Muscle of leg (tissue), 11 donors: ENCODE data around the gene TMEM87A. TPM values are rescaled to one million over a fixed set of nuclear protein-coding genes. Genes with fewer than 3 reads are reported as not detected.

Experiments used
- DNase-seq: peaks from one replicate; pipeline ENCODE4 v3.0.0; 2013
- H3K27ac ChIP-seq: one replicate; pipeline ENCODE4 v1.5.1; 2013; ENCODE audit warnings: mild to moderate bottlenecking, low read length, control low read depth
- H3K27me3 ChIP-seq: one replicate; pipeline ENCODE4 v1.6.1; 2013; ENCODE audit warnings: low read length; ENCODE audit not compliant: control insufficient read depth, insufficient read depth
- H3K36me3 ChIP-seq: one replicate; pipeline ENCODE4 v1.6.1; 2013; ENCODE audit warnings: low read length; ENCODE audit not compliant: control insufficient read depth, insufficient read depth
- H3K4me1 ChIP-seq: one replicate; pipeline ENCODE4 v1.6.1; 2013; ENCODE audit warnings: low read length; ENCODE audit not compliant: control insufficient read depth, insufficient read depth
- H3K4me3 ChIP-seq: one replicate; pipeline ENCODE4 v1.5.1; 2013; ENCODE audit warnings: low read length, control low read depth
- H3K9me3 ChIP-seq: replicated peaks from 2 replicates; pipeline ENCODE4 v1.6.1; 2013; ENCODE audit warnings: low read depth, low read length; ENCODE audit not compliant: control insufficient read depth
- WGBS: methylation state at CpG from one replicate; pipeline ENCODE4 v1.1.5; 2013; ENCODE audit warnings: missing lambda C conversion rate; ENCODE audit not compliant: insufficient coverage; 5-methylcytosine and 5-hydroxymethylcytosine counted together
- polyA plus RNA-seq, 8 donors: library from polyadenylated mRNA; unstranded; fragments of 120-200 nt; gene quantifications; one replicate each; pipeline versions ENCODE4 v1.2.1 to v1.2.3, GENCODE V29; 2013; ENCODE audit warnings: inconsistent platforms in 1 of 8, low replicate concordance in 1 of 8; ENCODE audit not compliant: insufficient read length in 8 of 8, insufficient read depth in 1 of 8
- total RNA-seq: library from RNA; stranded (reverse); fragments of 120-200 nt; gene quantifications from one replicate; pipeline ENCODE4 v1.2.4, GENCODE V29; 2013

TMEM87A gene
- total and polyA plus RNA-seq, 9 donors: 31.9 to 45.8 (median 35.2) TPM

DNA sequence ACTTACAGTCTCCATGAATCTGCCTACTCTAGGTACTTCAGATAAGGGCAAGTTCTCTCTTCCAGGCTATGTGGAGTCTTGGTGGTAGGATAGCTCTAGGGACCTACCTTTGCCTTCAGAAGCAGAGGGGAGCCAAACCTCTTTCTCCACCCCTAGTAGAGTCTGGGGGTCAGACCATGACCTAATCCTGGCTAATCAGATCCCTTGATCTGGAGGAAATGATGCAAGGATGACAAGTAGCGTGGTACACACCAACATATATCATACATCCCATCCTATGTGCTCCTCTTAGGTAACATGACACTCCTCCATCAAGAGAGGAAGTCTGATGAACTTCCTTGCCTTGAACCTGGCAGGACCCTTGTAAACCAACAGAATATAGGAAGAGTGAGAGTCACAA lies 101.4 kb downstream of the TMEM87A start:
- no peak for DNase-seq
- no peak overlapping the region for H3K27ac ChIP-seq
- H3K4me1 ChIP-seq: no peaks in the 10 kb centered on the region
- WGBS: no CpG with 5 or more reads among the region's 1 CpG
- peaks cover 64% of the 10 kb centered on the region for H3K36me3 ChIP-seq
- H3K9me3 ChIP-seq: no peaks in the 10 kb centered on the region
- no peak overlapping the region for H3K4me3 ChIP-seq
- no peaks in the 10 kb centered on the region for H3K27me3 ChIP-seq

DNA sequence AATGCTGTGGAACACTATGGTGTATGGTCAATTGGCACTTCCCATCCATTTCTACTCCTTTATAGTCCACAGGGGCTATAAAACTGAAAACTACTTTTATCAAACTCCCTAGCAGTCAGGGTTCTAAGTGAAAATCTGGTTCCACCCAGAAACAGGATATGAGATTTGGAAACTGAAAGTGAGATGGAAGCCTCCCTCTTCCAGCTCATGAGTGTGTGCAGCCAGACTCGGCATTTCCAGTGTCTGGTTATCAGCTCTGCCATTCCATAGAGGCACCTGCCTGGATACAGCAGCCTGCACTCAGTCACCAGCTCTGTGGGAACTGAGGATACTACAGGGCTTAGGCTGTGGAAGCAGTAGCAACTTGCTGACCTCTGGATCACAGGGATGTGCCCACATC lies 102.1 kb downstream of the TMEM87A start:
- Histone ChIP-seq H3K27ac (no peak overlapping the region), H3K9me3 (no peaks in the 10 kb centered on the region), H3K27me3 (no peaks in the 10 kb centered on the region), H3K36me3 (peaks cover 70% of the 10 kb centered on the region), H3K4me1 (no peaks in the 10 kb centered on the region), H3K4me3 (no peak overlapping the region)
- WGBS: no CpG with 5 or more reads among the region's 1 CpG
- DNase-seq: no peak

DNA sequence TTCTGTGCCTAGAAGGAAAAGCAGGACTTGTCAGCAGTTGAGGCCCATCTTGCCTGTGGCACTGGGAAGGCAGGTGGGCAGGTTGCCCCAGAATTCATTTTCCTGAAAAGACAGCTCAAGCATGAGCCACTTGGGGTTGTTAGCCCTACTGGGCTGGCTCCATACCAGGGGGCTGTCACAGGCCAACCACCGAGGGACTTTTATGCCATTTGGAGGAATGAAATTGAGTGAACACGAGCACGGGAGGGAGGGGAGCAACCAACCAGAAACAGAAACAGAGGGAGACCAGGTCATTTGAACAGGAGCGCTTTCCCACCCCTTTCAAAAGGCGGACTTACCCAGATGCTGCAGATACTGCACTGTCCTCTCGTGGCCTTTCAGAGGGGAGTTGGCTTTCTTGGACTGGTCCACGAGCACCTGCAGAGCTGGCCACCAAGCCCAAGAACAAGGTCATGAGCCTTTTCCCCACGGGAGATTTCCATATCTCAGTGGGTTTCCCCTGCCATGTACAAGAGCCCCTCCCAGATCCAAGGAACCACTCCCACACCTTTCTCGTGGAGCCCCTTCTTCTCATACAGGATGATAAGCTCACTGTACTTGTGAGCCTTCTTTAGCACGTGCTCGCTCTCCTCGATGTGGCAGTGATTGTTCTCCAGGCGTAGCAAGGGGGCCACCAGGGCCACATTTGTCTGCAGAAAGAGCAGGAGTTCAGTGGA lies 106.8 kb downstream of the TMEM87A start:
- Histone ChIP-seq H3K4me1 (no peaks in the 10 kb centered on the region), H3K4me3 (no peak overlapping the region), H3K9me3 (no peaks in the 10 kb centered on the region), H3K36me3 (peaks cover 79% of the 10 kb centered on the region), H3K27ac (no peak overlapping the region), H3K27me3 (no peaks in the 10 kb centered on the region)
- no peak for DNase-seq
- 90% methylated on average over 13 of the region's 13 CpGs for WGBS

DNA sequence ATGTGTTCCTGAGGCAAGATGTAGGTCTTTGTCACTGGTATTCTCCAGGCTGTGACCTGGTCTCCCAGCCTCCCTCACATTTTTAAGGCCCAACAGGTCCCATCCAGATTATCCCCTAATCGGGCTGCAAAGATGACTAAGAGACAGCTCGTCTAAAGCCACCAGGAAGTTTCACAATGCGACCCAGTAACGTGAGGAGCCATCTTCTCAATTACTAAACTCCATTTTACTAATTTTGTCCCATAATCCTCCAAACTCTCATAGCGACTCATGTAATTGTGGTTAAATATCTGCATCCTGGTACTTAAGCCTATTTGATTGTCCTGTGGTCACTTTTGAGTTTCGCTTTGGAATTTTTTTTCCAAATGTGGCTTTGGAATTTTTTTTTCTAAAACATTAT lies 108.1 kb downstream of the TMEM87A start:
- no peak for DNase-seq
- no peak overlapping the region for H3K27ac ChIP-seq
- peaks cover 88% of the 10 kb centered on the region for H3K36me3 ChIP-seq
- H3K4me1 ChIP-seq: no peaks in the 10 kb centered on the region
- no peaks in the 10 kb centered on the region for H3K27me3 ChIP-seq
- H3K4me3 ChIP-seq: no peak overlapping the region
- WGBS: no CpG with 5 or more reads among the region's 6 CpGs
- H3K9me3 ChIP-seq: no peaks in the 10 kb centered on the region

DNA sequence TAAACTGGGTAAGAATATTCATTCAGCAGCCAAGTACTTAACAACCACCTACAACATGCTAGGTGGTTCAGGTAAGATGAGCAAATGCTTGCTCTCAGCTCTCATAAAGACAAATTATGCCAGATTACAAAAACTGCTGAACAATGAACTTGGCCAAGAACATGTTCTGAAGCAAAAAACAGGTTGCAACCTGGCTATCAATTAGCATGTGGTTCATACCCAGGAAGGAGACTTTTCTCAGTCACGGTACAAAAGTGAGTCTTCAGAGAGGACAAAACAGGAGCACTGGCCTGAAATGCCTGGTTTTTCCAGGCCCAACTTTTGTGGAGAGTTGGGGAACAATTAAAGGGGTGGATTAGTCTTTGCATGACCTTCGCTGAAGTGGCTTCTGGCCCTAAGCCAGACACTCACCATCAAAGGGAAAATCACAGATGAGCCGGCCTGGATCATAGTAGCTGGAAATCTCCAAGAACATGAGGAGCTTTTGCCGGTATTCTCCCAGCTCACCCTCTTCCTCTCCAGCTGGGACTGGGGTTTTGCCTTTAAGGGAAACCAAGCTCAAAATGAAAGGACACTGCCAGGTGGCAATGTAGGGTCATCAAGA lies 109.2 kb downstream of the TMEM87A start:
- no peak overlapping the region for H3K4me3 ChIP-seq
- peaks cover 91% of the 10 kb centered on the region for H3K36me3 ChIP-seq
- H3K4me1 ChIP-seq: no peaks in the 10 kb centered on the region
- no peaks in the 10 kb centered on the region for H3K9me3 ChIP-seq
- WGBS: 70% methylated on average over 1 of the region's 4 CpGs
- H3K27me3 ChIP-seq: no peaks in the 10 kb centered on the region
- H3K27ac ChIP-seq: no peak overlapping the region
- no peak for DNase-seq

DNA sequence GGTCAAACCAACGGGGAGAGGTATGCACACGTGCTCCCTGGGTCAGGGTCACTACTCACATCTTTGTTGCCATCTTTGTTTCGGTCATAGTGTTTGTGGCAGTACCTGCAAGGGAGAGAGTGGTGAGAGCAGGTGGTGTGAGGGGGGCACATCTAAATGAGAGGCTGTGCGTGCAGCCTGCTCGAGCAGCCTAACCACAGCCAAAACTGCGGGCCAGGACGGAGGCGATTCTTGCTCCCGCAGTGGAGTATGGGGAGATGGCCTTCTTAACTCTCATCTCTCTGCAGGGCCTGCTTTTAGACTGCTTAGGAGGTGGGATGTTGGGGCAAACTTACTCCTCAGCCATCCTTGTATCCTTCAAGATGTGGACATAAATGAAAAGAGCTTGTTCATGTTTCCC lies 109.9 kb downstream of the TMEM87A start:
- Histone ChIP-seq H3K27ac (no peak overlapping the region), H3K36me3 (peaks cover 92% of the 10 kb centered on the region), H3K9me3 (no peaks in the 10 kb centered on the region), H3K27me3 (no peaks in the 10 kb centered on the region), H3K4me3 (no peak overlapping the region), H3K4me1 (no peaks in the 10 kb centered on the region)
- 91% methylated on average over 6 of the region's 9 CpGs for WGBS
- no peak for DNase-seq

Other genes with a start within 250 kb of the TMEM87A start
- not detected for gene PLA2G4D, start 178.9 kb downstream of the TMEM87A start, total RNA-seq
- under 1 TPM in 7 of 8 donors, not detected in 1; 0.04 to 0.22 (median 0.08) TPM for gene PLA2G4D, start 178.9 kb downstream of the TMEM87A start, polyA plus RNA-seq
- not detected for gene PLA2G4F, start 116.8 kb downstream of the TMEM87A start, total RNA-seq
- 1 to 10 TPM in 1 of 8 donors, under 1 TPM in 3, not detected in 4; 0.04 to 1.9 (median 0.23) TPM for gene PLA2G4F, start 116.8 kb downstream of the TMEM87A start, polyA plus RNA-seq
- gene VPS39, start 65.1 kb downstream of the TMEM87A start, total RNA-seq: 33.5 TPM
- 10 to 100 TPM; 38.3 to 51.0 (median 43.1) TPM for gene VPS39, start 65.1 kb downstream of the TMEM87A start, polyA plus RNA-seq
- gene GANC, start 232 bp downstream of the TMEM87A start, total RNA-seq: 18.0 TPM
- gene GANC, start 232 bp downstream of the TMEM87A start, polyA plus RNA-seq: 10 to 100 TPM; 11.7 to 17.1 (median 13.6) TPM
- 207 TPM for gene CAPN3, start 86.1 kb upstream of the TMEM87A start, total RNA-seq
- 100 to 1,000 TPM; 186 to 453 (median 378) TPM for gene CAPN3, start 86.1 kb upstream of the TMEM87A start, polyA plus RNA-seq
- gene ZNF106, start 217.7 kb upstream of the TMEM87A start, total RNA-seq: 303 TPM
- gene ZNF106, start 217.7 kb upstream of the TMEM87A start, polyA plus RNA-seq: 100 to 1,000 TPM; 148 to 308 (median 229) TPM
- gene SNAP23, start 222.2 kb upstream of the TMEM87A start, total RNA-seq: 28.1 TPM
- 10 to 100 TPM; 50.9 to 68.5 (median 55.5) TPM for gene SNAP23, start 222.2 kb upstream of the TMEM87A start, polyA plus RNA-seq